ENCODE measurements around the gene MTX1.

DNA sequence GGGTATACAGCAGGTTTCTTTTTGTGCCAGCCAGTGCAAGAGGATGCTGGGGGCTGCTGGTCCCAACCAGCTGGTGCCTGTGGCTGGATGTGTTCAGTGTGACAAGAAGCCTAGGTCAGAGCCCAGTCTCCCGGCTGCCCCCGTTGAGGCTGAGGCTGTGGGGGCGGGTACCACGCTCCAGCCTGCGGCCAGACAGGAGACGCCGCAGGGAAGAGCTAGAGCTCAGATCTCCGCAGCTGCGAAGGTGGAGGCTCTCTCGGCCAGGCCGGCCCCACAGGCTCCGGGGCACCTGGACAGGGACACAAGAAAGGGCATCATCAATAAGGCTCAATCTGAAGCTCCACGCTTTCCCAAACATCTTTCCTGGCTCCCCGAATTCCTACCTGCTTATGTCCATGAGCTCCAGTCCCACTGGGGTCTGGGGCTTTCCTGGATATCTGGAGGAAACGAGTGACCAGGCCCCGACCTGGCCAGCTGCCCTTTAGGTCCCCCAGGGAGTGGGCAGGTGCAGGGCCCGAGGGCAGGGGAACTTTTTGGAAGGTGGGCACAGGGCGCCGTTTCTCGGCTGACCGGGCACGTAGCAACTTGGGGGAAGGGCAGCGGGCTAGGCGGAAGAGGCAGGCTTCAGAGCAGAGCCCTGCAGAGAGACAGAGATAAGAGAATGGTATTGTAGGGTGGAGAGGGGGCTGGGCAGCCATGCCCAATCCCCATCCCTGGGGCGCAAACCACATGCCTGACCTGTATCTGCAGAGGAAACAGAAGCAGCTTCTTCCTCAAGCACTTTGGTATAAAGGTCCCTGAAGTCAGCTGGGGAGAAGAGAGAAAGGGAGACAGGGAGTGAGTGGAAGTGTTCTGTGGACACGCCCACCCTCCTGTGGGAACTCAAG lies 39.4 kb downstream of the MTX1 start:
- TF ChIP-seq, protein P1, sequence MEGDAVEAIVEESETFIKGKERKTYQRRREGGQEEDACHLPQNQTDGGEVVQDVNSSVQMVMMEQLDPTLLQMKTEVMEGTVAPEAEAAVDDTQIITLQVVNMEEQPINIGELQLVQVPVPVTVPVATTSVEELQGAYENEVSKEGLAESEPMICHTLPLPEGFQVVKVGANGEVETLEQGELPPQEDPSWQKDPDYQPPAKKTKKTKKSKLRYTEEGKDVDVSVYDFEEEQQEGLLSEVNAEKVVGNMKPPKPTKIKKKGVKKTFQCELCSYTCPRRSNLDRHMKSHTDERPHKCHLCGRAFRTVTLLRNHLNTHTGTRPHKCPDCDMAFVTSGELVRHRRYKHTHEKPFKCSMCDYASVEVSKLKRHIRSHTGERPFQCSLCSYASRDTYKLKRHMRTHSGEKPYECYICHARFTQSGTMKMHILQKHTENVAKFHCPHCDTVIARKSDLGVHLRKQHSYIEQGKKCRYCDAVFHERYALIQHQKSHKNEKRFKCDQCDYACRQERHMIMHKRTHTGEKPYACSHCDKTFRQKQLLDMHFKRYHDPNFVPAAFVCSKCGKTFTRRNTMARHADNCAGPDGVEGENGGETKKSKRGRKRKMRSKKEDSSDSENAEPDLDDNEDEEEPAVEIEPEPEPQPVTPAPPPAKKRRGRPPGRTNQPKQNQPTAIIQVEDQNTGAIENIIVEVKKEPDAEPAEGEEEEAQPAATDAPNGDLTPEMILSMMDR (IDR thresholded peaks at IDR 0.05 in 2 of 3, conservative IDR thresholded peaks at IDR 0.05 in 1 of 3; ENCODE audit: borderline replicate concordance in 1 of 3, insufficient read depth in 1 of 3, low read depth in 2 of 3, low read length in 2 of 3): no peak
- TF ChIP-seq SP1 (IDR thresholded peaks at IDR 0.05; ENCODE audit: low read depth): no peak
- TF ChIP-seq EZH2 (IDR thresholded peaks at IDR 0.05): no peak
- TF ChIP-seq POLR2AphosphoS5 (IDR thresholded peaks at IDR 0.05; ENCODE audit: low read depth, low read length): no peak
- TF ChIP-seq, protein P2, sequence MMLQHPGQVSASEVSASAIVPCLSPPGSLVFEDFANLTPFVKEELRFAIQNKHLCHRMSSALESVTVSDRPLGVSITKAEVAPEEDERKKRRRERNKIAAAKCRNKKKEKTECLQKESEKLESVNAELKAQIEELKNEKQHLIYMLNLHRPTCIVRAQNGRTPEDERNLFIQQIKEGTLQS (IDR thresholded peaks at IDR 0.05): no peak
- TF ChIP-seq CBX3 (IDR thresholded peaks at IDR 0.05; ENCODE audit: low read depth): no peak
- TF ChIP-seq EZH2phosphoT487 (IDR thresholded peaks at IDR 0.05; ENCODE audit: borderline replicate concordance): no peak
